NCI-H1048 (cell line): ENCODE results near the gene TUFT1.
A peak's percentile ranks its signal among the peaks of the same experiment; 100 is the strongest.
"Not testable (repeated sequence)": the region's sequence is repeated elsewhere in the genome, so short reads cannot be mapped to it uniquely, and the experiment has no call there.

Experiments
- DNase-seq: peaks from one replicate; lab custom pipeline; 2025; lab: John Stamatoyannopoulos, UW

Gene TUFT1

DNA sequence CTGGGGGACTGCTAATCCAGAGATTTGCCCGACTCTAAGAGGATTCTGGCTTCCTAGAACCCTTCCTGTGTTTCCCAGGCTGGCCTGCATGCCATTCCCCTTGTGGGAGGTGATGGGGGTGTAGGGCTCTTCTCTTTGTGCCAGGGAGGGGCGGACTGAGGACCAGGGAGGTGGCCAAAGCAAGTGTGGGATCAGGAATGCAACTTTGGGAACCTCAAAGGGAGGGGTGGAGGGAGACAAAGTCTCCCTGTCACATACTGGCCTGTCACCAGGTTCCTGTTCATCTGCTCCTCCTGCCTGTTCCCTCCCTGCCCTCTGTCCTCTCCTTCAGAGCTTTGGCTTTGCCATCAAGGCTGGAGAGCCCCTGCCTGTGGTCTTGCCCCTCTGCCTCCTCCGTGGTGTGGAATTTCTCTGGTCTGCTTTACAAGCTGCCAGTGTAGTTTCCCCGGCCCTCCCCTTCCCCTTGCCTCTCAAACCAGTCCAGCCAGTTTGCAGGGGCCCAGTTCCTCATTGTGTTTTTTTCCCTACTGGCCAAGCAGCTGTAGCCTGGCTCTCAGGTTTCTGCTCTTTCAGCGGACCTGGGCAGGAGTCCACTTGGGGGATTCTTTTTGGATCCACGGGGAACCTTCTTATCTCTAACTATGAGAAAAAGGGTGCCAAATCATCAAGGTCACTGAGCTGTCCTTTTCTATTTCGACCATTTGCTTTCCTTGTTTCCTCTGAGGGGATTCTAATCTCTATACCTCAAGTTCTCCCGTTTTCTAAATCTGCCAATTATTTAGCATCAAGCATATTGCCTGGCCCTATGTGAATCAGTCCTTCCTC lies 27.1 kb upstream of the TUFT1 start:
- no peak for DNase-seq

DNA sequence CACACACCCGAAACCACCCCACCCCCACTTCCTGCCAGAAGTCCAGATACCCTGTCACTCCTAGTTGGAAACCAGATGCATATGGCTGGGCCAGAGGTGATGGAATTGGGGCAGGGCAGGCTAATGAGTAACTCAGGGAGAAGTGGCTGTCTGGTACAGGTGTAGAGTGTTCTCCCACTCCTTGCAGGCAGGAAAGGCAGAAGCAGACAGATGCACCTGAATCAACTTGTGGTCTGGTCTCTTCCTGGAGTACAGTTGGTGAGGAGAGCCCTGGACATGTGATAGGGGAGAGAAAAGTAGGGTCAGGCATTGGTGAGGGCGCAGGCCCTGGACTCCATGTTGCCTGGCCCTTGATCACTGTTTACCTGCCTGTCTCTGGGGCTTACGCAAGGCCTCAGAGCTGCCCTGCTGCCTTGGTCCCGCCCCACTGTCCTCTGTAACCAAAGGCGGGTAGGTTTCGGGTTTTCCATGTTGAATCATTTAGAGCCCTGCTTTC lies 26.4 kb upstream of the TUFT1 start:
- DNase-seq: no peak

GRCh38 chr1:151514366-151514765 lies 25.7 kb upstream of the TUFT1 start:
- no peak for DNase-seq

DNA sequence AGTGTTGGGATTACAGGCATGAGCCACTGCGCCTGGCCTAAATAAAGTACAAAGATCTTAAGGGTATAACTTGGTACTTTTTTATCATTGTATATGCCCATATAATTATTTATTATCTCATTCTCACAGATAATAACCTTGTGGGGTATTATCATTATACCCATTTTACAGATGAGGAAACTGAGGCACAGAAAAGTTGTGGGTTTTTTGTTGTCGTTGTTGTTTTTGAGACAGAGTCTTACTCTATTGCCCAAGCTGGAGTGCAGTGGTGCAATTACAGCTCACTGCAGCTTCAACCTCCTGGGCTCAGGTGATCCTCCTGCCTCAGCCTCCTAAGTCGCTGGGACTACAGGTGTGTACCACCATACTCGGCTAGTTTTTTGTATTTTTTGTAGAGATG lies 24.8 kb upstream of the TUFT1 start:
- DNase-seq: no peak

DNA sequence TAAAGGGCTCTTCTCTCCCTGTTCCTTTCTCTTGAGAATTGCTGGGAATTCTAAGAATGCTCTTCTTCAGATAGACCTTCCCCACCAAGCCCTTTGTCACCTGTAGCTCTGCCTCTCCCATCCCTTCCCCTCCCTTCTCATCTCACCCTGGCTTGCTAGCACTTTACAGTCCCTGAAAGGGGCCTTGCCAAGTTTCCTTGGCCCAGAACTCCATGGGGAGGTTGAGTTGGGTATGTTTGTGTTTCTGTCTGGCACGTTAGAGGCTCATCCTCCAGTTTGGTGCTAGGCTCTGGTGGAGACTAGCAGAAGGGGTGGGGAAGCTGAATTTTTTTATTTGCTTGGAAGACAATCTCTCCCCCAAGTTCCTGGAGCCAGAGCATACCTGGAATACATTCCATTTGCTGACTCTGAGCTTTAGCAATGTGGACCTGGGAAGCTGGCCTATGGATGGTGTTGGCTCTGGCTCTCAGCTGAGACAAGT lies 24.0 kb upstream of the TUFT1 start:
- no peak for DNase-seq

- no peak for DNase-seq
Observed at GRCh38 chr1:151518431-151518830, 21.7 kb upstream of the TUFT1 start.

DNA sequence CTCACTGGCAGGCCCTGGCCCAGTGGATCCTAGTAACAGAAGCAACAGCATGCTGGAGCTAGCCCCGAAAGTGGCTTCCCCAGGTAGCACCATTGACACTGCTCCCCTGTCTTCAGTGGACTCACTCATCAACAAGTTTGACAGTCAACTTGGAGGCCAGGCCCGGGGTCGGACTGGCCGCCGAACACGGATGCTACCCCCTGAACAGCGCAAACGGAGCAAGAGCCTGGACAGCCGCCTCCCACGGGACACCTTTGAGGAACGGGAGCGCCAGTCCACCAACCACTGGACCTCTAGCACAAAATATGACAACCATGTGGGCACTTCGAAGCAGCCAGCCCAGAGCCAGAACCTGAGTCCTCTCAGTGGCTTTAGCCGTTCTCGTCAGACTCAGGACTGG lies 21.2 kb upstream of the TUFT1 start:
- no peak for DNase-seq

DNA sequence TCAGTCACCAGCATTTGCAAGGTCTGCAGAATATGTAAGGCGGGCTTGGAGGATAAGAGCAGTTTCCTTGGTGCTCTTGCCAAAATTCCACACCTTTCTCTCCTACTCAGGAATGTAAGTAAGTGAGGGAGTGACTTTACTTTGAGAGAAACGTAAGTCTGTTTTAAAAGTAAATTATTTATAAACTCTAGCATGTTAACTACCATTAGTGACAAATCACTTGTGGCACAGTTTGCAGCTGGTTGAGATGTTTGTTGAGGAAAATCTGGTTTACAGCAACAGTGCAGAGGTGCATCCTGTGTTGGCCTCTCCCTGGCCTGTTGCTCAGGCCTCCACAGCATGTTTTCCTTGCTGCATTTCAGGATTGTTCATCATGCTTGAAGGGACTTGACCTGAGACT lies 20.4 kb upstream of the TUFT1 start:
- DNase-seq: no peak

- DNase-seq: no peak
Observed at GRCh38 chr1:151520359-151520758, 19.8 kb upstream of the TUFT1 start.

DNA sequence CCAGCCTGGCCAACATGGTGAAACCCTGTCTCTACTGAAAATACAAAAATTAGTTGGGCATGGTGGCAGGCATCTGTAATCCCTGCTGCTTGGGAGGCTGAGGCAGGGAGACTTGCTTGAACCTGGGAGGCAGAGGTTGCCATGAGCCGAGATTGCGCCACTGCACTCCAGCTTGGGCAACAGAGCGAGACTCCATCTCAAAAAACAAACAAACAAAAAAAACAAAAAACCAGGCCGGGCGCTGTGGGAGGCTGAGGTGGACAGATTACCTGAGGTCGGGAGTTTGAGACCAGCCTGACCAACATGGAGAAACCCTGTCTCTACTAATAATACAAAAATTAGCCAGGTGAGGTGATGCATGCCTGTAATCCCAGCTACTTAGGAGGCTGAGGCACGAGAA lies 17.7 kb upstream of the TUFT1 start:
- DNase-seq: not testable (repeated sequence)

- DNase-seq: no peak
Observed at GRCh38 chr1:151523326-151523725, 16.8 kb upstream of the TUFT1 start.

- no peak for DNase-seq
Observed at GRCh38 chr1:151524736-151525135, 15.4 kb upstream of the TUFT1 start.

DNA sequence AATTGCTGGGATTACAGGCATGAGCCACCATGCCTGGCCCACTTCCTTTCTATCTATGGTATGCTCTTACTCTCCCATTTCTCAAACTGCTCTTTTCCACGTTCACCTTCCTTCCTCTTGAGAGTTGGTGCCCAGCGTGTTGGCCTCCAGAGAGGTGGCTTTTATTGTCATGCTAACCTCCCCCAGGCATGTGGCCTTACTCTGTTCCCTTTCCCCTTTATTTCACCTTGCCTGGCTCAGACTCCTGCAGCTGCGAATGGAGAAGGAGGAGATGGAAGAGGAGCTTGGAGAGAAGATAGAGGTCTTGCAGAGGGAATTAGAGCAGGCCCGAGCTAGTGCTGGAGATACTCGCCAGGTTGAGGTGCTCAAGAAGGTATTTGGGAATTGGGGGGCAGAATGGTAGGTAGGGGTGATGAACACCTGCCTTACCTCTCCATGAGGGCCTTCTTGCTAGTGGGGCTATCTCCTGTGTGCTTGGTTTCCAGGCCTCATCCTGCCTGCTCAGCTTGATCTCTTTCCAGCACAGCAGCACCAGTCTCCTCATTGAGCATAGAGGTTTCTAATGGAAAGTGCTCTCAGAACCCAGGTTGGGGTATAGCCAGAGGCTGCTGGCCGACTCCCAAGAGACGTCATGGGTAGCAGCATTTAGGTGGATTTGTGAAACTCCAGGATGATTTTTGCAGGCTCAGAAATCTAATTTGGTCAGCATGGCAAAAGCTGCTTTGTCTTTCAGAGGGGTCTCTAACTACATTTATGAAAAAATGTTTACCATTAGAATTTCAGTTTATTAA lies 13.2 kb upstream of the TUFT1 start:
- no peak for DNase-seq

DNA sequence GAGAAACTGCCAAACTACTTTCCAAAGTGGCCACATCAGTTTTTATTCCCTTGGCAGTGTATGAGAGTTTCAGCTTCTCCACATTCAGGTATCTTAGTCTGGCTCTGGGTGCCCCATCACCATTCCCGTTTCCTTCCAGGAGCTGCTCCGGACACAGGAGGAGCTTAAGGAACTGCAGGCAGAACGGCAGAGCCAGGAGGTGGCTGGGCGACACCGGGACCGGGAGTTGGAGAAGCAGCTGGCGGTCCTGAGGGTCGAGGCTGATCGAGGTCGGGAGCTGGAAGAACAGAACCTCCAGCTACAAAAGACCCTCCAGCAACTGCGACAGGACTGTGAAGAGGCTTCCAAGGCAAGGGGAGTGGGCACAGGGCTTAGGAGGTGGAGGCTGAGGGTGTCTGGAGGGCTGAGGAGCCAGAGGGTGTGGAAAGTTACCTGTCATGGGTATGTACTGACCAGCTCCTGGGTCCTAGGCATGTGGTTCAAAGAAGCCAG lies 10.9 kb upstream of the TUFT1 start:
- no peak for DNase-seq

- DNase-seq: no peak
Observed at GRCh38 chr1:151529781-151530180, 10.3 kb upstream of the TUFT1 start.

DNA sequence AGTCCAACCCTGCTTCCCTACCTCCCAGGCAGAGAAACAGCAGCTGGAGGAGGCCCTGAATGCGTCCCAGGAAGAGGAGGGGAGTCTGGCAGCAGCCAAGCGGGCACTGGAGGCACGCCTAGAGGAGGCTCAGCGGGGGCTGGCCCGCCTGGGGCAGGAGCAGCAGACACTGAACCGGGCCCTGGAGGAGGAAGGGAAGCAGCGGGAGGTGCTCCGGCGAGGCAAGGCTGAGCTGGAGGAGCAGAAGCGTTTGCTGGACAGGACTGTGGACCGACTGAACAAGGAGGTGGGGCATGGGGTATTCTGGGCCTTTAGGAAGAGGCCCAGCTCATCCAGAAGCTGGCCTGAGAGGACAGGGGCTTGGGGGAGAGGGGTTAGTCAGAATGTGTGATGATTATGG lies 9.6 kb upstream of the TUFT1 start:
- no peak for DNase-seq

GRCh38 chr1:151533870-151534269 lies 6.2 kb upstream of the TUFT1 start:
- no peak for DNase-seq

DNA sequence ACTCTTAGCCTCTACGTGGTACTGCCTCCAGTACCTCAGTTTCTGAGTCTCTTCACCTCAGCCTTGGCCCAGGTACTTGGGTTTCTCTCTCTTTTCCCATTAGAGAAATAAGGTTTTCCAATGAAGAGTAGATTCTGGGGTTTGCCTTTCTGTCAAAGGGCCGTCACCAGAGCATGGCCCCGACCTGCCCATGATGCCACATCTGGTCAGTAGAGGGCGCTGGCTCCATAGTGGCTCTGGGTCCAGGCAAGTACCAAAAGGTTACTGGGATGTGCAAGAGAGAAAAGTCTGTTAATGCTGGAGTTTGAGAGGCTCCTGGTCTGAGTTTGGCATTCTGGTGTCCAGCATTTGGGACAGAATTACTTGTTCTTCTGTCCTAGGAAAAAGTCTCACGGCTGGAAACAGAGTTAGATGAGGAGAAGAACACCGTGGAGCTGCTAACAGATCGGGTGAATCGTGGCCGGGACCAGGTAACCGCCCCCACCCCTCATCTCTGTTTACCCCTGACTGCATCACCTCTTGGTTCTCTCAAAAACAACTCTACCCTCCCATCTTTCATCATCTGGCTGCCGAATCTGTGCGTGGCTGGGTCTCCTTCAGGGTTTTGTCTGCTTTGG lies 5.3 kb upstream of the TUFT1 start:
- peak; percentile 48 for DNase-seq

DNA sequence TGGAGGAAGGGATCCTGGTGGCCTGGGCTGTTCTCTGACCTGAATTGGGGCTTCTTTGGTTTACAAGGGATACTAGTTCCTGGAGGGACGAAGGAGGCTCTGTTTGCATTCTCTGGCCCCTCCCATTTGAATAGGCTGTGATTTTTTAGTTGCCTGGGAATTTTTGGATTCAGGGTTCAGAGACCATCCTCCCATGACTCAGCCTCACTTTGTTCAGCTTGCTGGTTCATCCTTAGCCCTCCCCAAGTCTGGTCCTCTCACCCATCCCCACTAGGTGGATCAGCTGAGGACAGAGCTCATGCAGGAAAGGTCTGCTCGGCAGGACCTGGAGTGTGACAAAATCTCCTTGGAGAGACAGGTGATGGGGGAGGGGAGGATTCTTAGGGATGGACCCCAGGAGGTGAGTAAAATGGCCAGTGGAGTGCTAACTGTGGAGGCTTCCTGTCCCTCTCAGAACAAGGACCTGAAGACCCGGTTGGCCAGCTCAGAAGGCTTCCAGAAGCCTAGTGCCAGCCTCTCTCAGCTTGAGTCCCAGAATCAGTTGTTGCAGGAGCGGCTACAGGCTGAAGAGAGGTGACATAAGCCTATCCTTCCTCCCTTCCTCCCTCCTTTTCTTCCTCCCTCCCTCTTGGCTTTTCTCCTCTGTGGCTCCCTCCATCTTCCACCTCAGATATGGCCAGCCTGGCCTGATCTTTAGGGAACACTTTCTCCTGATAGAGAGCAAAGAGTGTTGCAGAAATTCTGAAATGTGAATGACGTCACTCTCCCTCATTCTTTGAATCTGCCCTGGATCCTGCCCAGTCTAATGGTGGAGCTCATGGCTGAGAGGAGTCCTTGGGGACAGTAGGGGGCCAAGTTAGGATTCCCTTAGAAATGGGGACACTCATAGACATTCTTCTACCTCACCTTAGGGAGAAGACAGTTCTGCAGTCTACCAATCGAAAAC lies 4.5 kb upstream of the TUFT1 start:
- no peak for DNase-seq

DNA sequence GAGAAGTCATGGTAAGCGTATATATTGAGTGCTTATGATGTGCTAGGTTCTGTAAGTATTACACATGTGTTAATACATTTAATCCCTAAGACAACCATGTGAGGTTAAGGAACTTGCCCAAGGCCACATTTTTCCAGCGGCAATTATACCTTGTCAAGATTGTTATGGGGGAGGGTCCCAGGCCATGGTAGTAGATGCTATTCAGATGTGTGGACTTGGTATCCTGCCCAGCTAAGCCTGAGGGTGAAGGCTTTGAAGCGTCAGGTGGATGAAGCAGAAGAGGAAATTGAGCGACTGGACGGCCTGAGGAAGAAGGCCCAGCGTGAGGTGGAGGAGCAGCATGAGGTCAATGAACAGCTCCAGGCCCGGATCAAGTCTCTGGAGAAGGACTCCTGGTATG lies 3.6 kb upstream of the TUFT1 start:
- no peak for DNase-seq

- no peak for DNase-seq
Observed at GRCh38 chr1:151537112-151537511, 3.0 kb upstream of the TUFT1 start.
